Renal pelvis (tissue), 4 donors: ENCODE results near the gene AOAH. TPM values are rescaled to one million over a fixed set of nuclear protein-coding genes. Genes with fewer than 3 reads are reported as not detected.
"Not testable (repeated sequence)": the region's sequence is repeated elsewhere in the genome, so short reads cannot be mapped to it uniquely, and the experiment has no call there.

Experiments used
- DNase-seq: peaks from one replicate; pipeline ENCODE4 v3.0.0-alpha.2; 2013
- polyA plus RNA-seq, 3 donors: library from polyadenylated mRNA; unstranded; fragments of 120-200 nt; gene quantifications; one replicate each; pipeline ENCODE4 v1.2.1, GENCODE V29; 2013; ENCODE audit not compliant: insufficient read length in 3 of 3

Gene AOAH
- polyA plus RNA-seq, 3 donors = 2.7 to 3.4 (median 3.1) TPM

DNA sequence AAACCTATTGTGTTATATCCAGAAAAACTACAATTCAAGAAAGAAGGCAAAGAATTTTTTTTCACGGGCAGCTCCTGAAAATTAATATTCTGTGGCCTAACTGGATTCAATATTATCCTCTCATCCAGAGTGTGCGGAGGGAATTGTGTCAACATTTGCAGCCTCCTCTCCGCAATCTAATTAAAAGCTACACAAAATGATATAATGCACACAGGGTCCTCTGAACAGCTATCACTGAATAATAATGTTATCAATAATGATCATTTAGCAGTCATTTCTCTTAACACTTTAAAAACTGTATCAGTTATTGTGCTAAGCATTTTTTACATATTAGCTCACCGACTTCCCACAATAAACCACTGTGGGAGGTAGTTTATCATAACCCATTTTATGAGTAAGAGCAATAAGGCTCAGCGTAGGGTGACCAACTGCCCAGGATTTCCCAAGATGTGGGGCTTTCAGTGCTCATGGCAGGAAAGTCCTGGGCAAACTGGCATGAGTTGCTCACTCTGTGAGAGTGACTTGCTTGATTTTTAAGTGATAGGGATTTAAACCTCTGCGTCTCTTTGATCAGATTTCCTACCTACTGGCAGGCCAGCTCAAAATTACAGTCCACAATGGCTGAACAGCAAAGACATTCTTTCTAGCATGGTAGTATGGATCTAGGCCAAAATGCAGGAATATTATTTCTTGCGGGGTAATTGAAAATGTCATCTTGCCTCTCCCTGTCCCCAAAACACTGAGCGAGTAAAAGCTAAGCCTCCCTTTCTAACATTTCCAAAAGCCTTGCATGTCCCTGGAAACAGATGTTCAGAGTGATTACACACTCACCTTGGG is 65.7 kb downstream of the AOAH start:
- no peak for DNase-seq

GRCh38 chr7:36657036-36657660 is 67.1 kb downstream of the AOAH start:
- no peak for DNase-seq

- no peak for DNase-seq
Measured at GRCh38 chr7:36654436-36654835, 69.9 kb downstream of the AOAH start.

DNA sequence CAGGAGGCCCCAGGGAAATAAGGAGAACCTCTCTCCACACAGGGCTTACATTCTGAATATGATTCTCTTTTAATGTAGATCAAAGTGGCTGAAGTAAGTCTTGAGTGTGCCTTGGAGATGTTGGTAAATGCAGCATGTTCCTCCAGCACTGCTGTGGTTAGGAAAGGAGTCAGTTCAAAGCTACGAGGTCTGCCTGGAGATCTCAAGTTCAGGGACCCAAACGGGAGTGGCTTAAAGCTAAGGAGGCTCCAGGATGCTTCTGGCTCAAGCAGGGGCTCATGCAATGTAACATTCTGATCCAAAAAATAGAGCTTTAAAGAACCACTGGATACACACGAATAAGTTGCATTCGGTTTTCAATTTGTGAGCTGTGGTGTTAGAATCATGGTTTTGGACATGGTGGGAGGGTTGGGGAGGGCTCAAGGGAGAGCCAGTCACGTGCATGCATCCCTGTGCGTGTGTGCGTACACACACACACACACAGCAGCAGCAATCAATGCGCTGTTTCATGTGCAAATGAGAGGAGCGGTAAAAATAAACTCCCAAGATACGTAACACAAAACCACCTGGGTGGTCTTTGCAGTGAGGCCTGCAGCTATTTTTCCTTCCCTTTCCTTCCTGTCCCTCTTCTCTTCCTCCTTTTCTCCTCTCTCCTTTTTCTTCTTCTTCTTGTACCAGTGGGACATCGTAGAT is 70.5 kb downstream of the AOAH start:
- no peak for DNase-seq

DNA sequence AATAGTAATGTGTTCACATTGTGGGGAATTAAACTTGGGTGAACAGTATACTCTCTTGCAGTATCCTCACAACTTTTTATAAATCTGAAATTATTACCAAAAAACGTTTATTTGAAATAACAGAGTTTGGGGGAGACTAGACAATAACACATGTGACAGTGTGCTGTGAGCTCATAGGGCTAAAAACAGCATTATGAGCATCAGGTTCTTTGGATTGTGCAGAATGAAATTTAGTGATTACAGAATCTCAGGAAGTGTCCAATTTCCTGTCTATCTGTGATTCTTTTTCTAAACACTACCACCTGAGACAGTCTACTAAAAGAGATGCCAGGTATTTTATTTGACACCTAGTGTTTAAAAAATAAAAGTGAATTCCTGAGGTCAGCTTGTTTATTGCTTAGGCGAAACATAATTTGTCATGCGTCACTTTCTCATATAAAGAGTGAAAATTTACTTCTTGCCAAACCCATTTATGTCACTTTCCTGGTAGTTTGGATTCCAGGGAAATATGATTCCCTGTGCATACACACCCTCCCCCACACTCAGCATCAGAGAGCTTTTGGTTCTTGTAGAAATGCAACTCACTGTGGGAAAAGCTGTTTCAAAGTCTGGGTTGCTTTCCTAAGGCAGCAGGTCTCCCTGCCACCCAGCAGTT is 71.2 kb downstream of the AOAH start:
- no peak for DNase-seq

DNA sequence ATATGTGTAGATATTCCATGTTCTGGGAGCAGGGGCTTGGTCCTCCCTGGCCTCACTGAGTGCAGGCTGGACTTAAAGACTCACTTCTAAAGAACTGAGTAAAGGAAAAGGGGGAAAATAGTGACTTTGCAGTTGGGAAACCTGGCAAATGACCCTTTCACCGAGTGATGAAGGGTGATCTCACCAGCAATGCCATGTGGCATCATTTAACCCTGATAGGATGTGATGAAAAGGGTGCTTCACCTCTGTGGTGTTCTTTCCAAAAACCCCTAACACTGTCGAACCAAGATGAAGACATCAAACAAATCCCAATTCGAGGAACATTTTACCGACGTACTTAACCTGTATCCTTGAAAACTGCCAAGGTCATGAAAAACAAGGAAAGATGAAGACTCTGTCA is 71.9 kb downstream of the AOAH start:
- DNase-seq = no peak

DNA sequence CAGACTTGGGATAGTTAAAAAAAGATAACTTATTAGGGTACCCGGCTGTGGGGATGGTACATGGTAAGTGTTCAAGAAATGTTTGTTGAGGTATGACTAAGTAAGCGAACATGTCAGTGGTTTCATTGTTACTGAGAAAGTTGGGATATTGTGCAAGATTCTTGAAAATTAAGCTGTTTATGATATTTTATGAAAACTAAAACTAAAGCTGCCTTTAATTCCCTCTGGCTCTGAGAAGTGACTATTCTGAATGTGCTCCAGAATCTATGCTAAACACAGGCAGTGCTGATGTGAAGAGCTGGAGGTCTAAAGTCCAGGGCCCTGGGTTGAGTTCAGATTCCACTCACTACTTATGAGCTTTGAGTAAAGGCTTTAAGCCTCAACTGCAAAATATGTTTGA is 72.9 kb downstream of the AOAH start:
- no peak for DNase-seq

- DNase-seq = no peak
Measured at GRCh38 chr7:36650766-36651312, 73.5 kb downstream of the AOAH start.

DNA sequence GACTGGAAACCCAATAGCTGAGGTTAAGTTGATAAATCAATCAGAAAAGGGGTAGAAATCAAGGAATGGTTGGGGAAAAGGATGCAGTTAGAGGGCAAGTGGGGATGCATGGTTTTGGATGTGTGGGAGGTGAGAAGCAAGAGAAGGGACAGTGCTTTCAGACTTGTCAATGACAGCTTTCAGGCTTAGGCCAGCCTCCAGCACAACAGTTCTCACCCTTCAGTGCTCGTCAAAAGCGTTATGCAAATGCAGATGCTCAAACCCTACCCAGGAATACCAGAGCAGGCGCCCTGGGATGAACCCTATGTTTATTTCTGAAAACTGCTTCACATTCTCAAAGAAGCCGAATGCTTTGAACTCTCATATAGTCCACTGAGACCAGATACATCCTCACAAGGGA is 74.0 kb downstream of the AOAH start:
- DNase-seq = no peak

DNA sequence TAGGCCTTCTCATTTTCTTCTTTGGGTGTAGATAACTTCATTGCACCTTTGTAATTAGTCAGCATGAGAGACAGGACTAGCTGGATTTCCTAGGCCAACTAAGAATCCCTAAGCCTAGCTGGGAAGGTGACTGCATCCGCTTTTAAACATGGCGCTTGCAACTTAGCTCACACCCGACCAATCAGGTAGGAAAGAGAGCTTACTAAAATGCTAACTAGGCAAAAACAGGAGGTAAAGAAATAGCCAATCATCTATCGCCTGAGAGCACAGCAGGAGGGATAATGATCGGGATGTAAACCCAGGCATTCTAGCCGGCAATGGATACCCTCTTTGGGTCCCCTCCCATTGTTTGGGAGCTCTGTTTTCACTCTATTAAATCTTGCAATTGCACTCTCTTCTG is 75.0 kb downstream of the AOAH start:
- DNase-seq = not testable (repeated sequence)

GRCh38 chr7:36648441-36648840 is 75.9 kb downstream of the AOAH start:
- DNase-seq = no peak

GRCh38 chr7:36644625-36645422 is 79.5 kb downstream of the AOAH start:
- DNase-seq = no peak

- no peak for DNase-seq
Measured at GRCh38 chr7:36642414-36642813, 81.9 kb downstream of the AOAH start.

DNA sequence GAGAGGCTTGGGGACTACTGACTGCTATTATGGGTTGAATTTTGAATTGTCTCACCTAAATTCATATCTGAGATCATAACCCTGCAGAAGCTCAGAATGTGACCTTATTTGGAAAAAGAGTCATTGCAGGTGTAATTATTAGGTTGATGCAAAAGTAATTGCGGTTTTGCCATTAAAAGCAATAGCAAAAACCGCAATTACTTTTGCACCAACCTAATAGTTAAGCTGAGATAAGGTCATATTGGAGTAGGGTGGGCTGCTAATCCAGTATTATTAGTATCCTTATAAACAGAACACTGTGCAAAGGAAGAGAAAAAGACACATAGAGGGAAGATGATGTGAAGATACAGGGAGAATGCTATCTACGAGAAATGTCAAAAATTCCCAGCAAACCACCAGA is 82.3 kb downstream of the AOAH start:
- DNase-seq = no peak

DNA sequence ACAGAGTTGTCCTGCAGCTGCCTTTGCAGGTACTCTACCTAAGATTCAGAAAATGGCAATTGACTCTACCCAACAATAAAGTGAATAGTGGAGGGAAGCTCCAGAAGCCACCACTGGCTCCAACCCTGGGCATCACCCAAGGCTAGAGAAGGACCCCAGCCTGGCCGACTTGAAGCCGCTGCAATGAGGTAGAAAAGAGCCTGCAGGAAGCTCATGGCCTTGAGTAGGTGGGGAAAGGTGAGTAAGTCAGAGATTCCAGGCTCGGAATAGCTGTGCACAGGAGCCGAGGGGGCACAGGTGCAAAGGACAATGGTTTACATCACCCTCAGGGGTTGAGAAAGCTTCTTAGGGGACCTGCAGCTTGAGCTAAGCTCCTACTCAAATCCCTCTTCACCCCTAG is 83.6 kb downstream of the AOAH start:
- DNase-seq = no peak

- no peak for DNase-seq
Measured at GRCh38 chr7:36639826-36640225, 84.5 kb downstream of the AOAH start.

DNA sequence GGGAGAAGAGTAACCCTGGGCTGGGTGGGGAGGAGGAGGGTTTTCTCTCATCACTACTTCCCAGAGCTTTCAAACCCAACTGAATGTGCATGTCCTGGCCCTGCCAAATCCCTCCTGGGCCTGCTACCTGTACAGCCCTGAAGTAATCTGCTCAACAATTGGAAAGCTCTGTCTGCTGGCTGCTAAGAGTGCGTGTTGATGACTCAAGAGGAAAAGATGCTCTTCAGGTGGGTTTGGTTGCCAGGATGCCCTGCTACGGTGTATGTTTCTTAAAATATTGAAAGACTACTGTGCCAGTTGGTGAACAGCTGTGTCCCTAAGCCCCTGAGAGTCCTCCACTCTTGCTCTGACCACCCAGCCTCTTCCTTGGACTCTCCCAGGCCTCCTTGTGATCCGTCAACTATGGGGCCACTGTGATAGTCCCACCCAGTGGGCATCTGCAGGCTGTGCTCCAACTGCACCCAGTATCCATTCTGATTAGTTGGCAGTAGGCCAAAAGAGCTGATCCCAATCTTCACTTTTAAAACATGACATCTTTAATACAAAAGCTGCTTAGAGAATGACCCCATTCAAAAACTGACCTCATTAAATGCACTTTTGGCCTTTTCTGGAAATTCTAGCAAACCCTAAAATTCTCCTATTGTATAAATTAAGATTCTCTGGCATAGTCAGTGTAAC is 85.6 kb downstream of the AOAH start:
- no peak for DNase-seq

GRCh38 chr7:36638140-36638539 is 86.2 kb downstream of the AOAH start:
- DNase-seq = no peak

- no peak for DNase-seq
Measured at GRCh38 chr7:36637417-36637816, 86.9 kb downstream of the AOAH start.

GRCh38 chr7:36636126-36636525 is 88.2 kb downstream of the AOAH start:
- DNase-seq = no peak

GRCh38 chr7:36635091-36635490 is 89.2 kb downstream of the AOAH start:
- no peak for DNase-seq
